OCI-LY7 (cell line): ENCODE measurements around the gene AKAP13.

Experiments
- CTCF ChIP-seq: fragments of 200-600 bp; sonication (generic); conservative IDR thresholded peaks from 2 replicates; pipeline ENCODE4 v1.5.1; 2014; ENCODE audit warnings: mild to moderate bottlenecking, antibody characterized with exemption, low read length, moderate library complexity, mixed read lengths
- EZH2phosphoT487 ChIP-seq: fragments of 200-600 bp; sonication (generic); IDR thresholded peaks from 2 replicates; pipeline ENCODE4 v1.6.1; 2018; ENCODE audit warnings: low read depth, borderline replicate concordance, mild to moderate bottlenecking, mixed run types, antibody characterized with exemption, low read length, moderate library complexity, mixed read lengths

DNA sequence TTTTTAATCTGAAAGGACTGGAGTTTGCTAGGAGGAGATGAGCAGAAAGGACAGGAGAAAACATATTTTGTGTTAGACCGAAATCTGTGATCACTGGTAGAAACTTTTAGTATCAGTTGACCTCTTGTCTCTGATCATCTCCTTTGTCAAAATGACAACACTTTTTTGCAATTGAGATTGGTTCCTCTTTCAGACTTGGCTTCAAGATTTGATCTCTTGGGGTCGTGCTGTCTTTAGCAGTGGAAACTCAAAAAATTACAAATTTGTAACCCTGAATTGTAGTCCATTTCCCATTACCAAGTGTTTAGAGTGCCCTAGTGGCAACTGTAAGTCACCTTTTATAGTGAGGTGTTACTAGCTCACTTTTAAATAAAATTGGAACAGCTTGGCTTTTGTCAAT is 306.9 kb downstream of the AKAP13 start:
- TF ChIP-seq CTCF (peak; percentile 44; the same call in 1 of the 2 replicates), EZH2phosphoT487 (no peak)
